Hair follicle dermal papilla cell (primary cell): ENCODE measurements around the gene ADGRD2. TPM values are rescaled to one million over a fixed set of nuclear protein-coding genes. Genes with fewer than 3 reads are reported as not detected.

Experiments
- total RNA-seq: library from RNA; depleted of rRNA; stranded (reverse); fragments of >200 nt; gene quantifications from 2 replicates; pipeline ENCODE4 v1.2.3, GENCODE V29; 2012

Gene ADGRD2
- total RNA-seq: not detected in 2 replicates

GRCh38 chr9:124450241-124450924 is at the start of gene ADGRD2:
ADGRD2 (plus strand) TSS chr9:124450451; CDS start chr9:124451667, 1,216 bp downstream.

GRCh38 chr9:124415102-124415851 is 35.0 kb upstream of the ADGRD2 start, which contains the start of gene PSMB7:
PSMB7 (minus strand) TSS chr9:124415442; CDS start chr9:124415425, 17 bp downstream.

GRCh38 chr9:124506931-124507879 is 57.0 kb downstream of the ADGRD2 start, which contains the start of gene NR5A1:
NR5A1 (minus strand) TSS chr9:124507399; CDS start chr9:124503395, 4,004 bp downstream.

Other genes with a start within 250 kb of the ADGRD2 start
- gene NEK6, start 192.5 kb upstream of the ADGRD2 start, total RNA-seq: 59.9 and 65.4 TPM in 2 replicates
- 106 and 116 TPM in 2 replicates for gene PSMB7, start 35.0 kb upstream of the ADGRD2 start, total RNA-seq
- gene NR5A1, start 56.9 kb downstream of the ADGRD2 start, total RNA-seq: not detected in 2 replicates